ENCODE results near the gene EYS.

The EYS gene

GRCh38 chr6:64409948-64410347 is 1297.1 kb downstream of the EYS start:
- H3F3A ChIP-seq (ENCODE audit: low read depth), result no peaks in the 10 kb centered on the region
- no peaks in the 10 kb centered on the region for H3K27me3 ChIP-seq (ENCODE audit: insufficient read depth, low read length, poor library complexity, severe bottlenecking)
- H3K9me2 ChIP-seq (replicated peaks; ENCODE audit: low read depth, low read length), result no peaks in the 10 kb centered on the region
- no peak for TF ChIP-seq EZH2phosphoT487 (IDR thresholded peaks at IDR 0.05; ENCODE audit: borderline replicate concordance)
- TF ChIP-seq, protein P1, sequence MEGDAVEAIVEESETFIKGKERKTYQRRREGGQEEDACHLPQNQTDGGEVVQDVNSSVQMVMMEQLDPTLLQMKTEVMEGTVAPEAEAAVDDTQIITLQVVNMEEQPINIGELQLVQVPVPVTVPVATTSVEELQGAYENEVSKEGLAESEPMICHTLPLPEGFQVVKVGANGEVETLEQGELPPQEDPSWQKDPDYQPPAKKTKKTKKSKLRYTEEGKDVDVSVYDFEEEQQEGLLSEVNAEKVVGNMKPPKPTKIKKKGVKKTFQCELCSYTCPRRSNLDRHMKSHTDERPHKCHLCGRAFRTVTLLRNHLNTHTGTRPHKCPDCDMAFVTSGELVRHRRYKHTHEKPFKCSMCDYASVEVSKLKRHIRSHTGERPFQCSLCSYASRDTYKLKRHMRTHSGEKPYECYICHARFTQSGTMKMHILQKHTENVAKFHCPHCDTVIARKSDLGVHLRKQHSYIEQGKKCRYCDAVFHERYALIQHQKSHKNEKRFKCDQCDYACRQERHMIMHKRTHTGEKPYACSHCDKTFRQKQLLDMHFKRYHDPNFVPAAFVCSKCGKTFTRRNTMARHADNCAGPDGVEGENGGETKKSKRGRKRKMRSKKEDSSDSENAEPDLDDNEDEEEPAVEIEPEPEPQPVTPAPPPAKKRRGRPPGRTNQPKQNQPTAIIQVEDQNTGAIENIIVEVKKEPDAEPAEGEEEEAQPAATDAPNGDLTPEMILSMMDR (conservative IDR thresholded peaks at IDR 0.05; ENCODE audit: low read length), result no peak
- no peak overlapping the region for H3K4me3 ChIP-seq (ENCODE audit: low read length, poor library complexity, severe bottlenecking)
- no peak overlapping the region for H3K9ac ChIP-seq (ENCODE audit: low read depth, low read length, poor library complexity, severe bottlenecking)
- no peaks in the 10 kb centered on the region for H4K20me1 ChIP-seq (ENCODE audit: insufficient read depth, low read length, poor library complexity, severe bottlenecking)
- H3K4me1 ChIP-seq (ENCODE audit: insufficient read depth, low read length, poor library complexity, severe bottlenecking), result no peaks in the 10 kb centered on the region
- H2AFZ ChIP-seq (ENCODE audit: low read length), result no peak overlapping the region
- H3K79me2 ChIP-seq (ENCODE audit: insufficient read depth, low read length), result no peaks in the 10 kb centered on the region
- H3K9me3 ChIP-seq (ENCODE audit: insufficient read depth, low read depth, low read length), result no peaks in the 10 kb centered on the region
- no peaks in the 10 kb centered on the region for H3K36me3 ChIP-seq (ENCODE audit: insufficient read depth, low read length)
- no peak overlapping the region for H3K4me2 ChIP-seq (ENCODE audit: low read depth, low read length, poor library complexity, severe bottlenecking)

- Histone ChIP-seq H3K9ac (ENCODE audit: low read depth, low read length, poor library complexity, severe bottlenecking) (no peak overlapping the region), H3K4me1 (ENCODE audit: insufficient read depth, low read length, poor library complexity, severe bottlenecking) (no peaks in the 10 kb centered on the region), H3K4me2 (ENCODE audit: low read depth, low read length, poor library complexity, severe bottlenecking) (no peak overlapping the region), H4K20me1 (ENCODE audit: insufficient read depth, low read length, poor library complexity, severe bottlenecking) (no peaks in the 10 kb centered on the region), H3K9me2 (replicated peaks; ENCODE audit: low read depth, low read length) (no peaks in the 10 kb centered on the region), H3K4me3 (ENCODE audit: low read length, poor library complexity, severe bottlenecking) (no peak overlapping the region), H3F3A (ENCODE audit: low read depth) (no peaks in the 10 kb centered on the region), H3K36me3 (ENCODE audit: insufficient read depth, low read length) (no peaks in the 10 kb centered on the region), H2AFZ (ENCODE audit: low read length) (no peak overlapping the region), H3K79me2 (ENCODE audit: insufficient read depth, low read length) (no peaks in the 10 kb centered on the region), H3K27me3 (ENCODE audit: insufficient read depth, low read length, poor library complexity, severe bottlenecking) (no peaks in the 10 kb centered on the region), H3K9me3 (ENCODE audit: insufficient read depth, low read depth, low read length) (no peaks in the 10 kb centered on the region)
- TF ChIP-seq EZH2phosphoT487 (IDR thresholded peaks at IDR 0.05; ENCODE audit: borderline replicate concordance), result no peak
- TF ChIP-seq, protein P1 (conservative IDR thresholded peaks at IDR 0.05; ENCODE audit: low read length), result no peak
These were observed 1302.6 kb downstream of the EYS start for GRCh38 chr6:64404396-64404795.

- Histone ChIP-seq H2AFZ (ENCODE audit: low read length) (no peak overlapping the region), H3K4me2 (ENCODE audit: low read depth, low read length, poor library complexity, severe bottlenecking) (no peak overlapping the region), H3K9ac (ENCODE audit: low read depth, low read length, poor library complexity, severe bottlenecking) (no peak overlapping the region), H3K27me3 (ENCODE audit: insufficient read depth, low read length, poor library complexity, severe bottlenecking) (no peaks in the 10 kb centered on the region), H3K9me3 (ENCODE audit: insufficient read depth, low read depth, low read length) (no peaks in the 10 kb centered on the region), H3K9me2 (replicated peaks; ENCODE audit: low read depth, low read length) (no peaks in the 10 kb centered on the region), H3F3A (ENCODE audit: low read depth) (no peaks in the 10 kb centered on the region), H3K4me3 (ENCODE audit: low read length, poor library complexity, severe bottlenecking) (no peak overlapping the region), H3K79me2 (ENCODE audit: insufficient read depth, low read length) (no peaks in the 10 kb centered on the region), H3K4me1 (ENCODE audit: insufficient read depth, low read length, poor library complexity, severe bottlenecking) (no peaks in the 10 kb centered on the region), H4K20me1 (ENCODE audit: insufficient read depth, low read length, poor library complexity, severe bottlenecking) (no peaks in the 10 kb centered on the region), H3K36me3 (ENCODE audit: insufficient read depth, low read length) (no peaks in the 10 kb centered on the region)
- TF ChIP-seq EZH2phosphoT487 (IDR thresholded peaks at IDR 0.05; ENCODE audit: borderline replicate concordance), result no peak
- TF ChIP-seq, protein P1 (conservative IDR thresholded peaks at IDR 0.05; ENCODE audit: low read length), result no peak
These were observed 1323.7 kb downstream of the EYS start for GRCh38 chr6:64383277-64383676.

All from Loucy (cell line).